Activated T-cell treated with anti-CD3 and anti-CD28 coated beads for 48 hours (primary cell): Measurements from ENCODE around the gene MSMB.
"Not testable (repeated sequence)": the region's sequence is repeated elsewhere in the genome, so short reads cannot be mapped to it uniquely, and the experiment has no call there.

Source experiments
- DNase-seq: peaks from one replicate; pipeline ENCODE4 v3.0.0-alpha.2; 2020; ENCODE audit warnings: low read depth

The MSMB gene

DNA sequence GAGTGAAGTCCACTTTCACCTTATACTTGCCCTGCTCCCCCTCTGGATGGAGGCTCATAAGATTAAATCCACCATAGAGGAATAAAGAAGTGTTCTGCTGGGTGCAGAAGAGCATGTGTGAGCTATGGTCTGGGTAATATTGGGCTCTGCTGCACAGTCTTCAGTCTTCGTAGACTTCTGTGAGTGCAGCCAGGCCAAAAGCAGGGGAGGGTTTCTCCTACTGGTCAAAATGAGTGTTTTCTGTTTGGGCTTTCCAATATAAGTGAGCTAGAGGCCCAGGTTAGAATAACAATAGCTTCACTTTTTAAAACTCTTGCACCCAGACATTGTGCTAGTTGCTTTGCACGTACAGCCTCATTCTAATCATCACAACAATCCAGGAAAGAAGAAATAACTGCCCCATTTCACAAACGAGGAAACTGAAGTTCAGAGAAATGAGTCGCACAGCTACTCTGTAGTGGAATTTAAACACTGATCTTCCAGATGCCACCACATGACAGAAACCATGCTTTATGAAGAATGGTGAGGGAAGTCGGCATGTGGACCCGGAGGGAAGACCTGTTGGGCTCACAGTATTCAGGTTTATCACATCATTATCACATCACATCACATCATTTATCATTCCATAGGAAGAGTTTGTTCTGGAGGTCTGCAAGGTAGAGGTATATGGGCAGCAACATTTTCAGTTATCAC lies 23.8 kb upstream of the MSMB start:
- no peak for DNase-seq

DNA sequence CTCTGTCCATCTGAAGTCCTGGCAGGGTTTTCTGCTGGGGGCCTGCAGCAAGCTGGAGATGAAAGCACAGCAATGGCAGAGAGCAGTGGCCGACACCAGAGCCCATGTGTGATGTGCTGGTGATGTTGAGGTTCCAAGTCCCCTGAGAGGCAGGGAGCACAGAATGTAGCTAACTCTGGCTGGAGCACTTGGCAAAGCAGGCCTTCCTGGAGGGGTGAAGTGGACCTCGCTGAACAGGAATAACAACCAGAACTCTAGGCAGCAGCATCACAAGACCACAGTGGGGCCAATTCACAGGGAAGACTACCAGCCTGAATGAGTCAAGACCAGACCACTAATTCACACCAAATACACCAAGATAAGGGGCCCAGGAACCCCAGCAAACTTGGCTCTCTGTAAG lies 22.8 kb upstream of the MSMB start:
- DNase-seq, result no peak

- no peak for DNase-seq
Observed at GRCh38 chr10:46068117-46068516, 22.0 kb upstream of the MSMB start.

DNA sequence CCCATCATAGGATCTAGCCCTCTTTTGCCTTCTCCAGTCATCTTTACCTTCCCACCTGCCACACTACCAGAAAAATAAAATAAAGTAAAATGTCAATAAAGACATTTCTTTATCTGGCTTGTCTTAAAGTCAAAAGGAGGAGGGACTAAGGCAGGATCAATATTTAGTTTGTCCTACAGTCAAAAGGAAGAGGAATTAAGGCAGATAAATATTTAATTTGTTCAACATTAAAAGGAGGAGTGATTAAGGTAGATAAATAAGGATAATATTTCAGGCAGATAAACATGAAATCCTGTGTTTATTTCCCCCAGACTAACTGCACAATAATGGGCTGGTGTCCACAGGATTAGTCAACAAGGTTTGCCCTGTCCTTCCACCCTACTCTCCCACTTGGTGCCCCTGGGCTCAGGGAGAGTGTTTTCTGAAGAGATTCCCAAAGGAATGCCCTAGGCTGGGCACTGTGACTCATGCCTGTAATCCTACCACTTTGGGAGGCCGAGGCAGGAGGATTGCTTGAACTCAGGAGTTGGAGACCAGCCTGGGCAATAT lies 18.3 kb upstream of the MSMB start:
- DNase-seq, result no peak

DNA sequence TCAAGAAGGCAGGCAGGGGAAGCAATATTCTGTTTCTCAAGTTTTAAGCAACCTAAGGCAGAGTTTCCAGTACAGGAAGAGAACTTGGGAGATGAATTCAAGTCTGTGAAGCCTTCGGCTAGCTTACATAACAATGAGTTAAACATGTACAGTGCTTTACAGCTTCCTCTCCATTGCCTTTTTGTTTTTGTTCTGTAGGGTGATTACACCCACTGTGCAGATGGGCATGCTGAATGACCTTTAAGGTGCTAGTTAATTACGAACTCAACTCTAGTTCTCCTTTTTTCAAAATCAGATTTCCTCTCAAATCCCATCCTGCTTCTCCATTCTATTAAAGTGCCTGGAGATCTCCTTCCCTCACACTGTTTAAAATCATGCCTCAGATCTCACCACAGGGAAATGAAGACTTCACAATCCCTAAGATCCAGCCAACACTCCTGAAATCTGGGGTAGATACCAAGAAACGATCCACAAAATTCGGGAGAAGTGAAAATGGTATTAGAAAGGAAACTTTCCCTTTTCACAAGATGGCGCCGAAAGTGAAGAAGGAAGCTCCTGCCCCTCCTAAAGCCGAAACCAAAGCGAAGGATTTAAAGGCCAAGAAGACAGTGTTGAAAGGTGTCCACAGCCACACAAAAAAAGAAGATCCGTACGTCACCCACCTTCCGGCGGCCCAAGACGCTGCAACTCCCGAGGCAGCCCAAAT lies 16.8 kb upstream of the MSMB start:
- DNase-seq, result no peak

- no peak for DNase-seq
Observed at GRCh38 chr10:46060706-46061105, 14.6 kb upstream of the MSMB start.

- DNase-seq, result not testable (repeated sequence)
Observed at GRCh38 chr10:46057927-46058326, 11.9 kb upstream of the MSMB start.

- no peak for DNase-seq
Observed at GRCh38 chr10:46057038-46057437, 11.0 kb upstream of the MSMB start.

- DNase-seq, result no peak
Observed at GRCh38 chr10:46055771-46056170, 9.7 kb upstream of the MSMB start.

DNA sequence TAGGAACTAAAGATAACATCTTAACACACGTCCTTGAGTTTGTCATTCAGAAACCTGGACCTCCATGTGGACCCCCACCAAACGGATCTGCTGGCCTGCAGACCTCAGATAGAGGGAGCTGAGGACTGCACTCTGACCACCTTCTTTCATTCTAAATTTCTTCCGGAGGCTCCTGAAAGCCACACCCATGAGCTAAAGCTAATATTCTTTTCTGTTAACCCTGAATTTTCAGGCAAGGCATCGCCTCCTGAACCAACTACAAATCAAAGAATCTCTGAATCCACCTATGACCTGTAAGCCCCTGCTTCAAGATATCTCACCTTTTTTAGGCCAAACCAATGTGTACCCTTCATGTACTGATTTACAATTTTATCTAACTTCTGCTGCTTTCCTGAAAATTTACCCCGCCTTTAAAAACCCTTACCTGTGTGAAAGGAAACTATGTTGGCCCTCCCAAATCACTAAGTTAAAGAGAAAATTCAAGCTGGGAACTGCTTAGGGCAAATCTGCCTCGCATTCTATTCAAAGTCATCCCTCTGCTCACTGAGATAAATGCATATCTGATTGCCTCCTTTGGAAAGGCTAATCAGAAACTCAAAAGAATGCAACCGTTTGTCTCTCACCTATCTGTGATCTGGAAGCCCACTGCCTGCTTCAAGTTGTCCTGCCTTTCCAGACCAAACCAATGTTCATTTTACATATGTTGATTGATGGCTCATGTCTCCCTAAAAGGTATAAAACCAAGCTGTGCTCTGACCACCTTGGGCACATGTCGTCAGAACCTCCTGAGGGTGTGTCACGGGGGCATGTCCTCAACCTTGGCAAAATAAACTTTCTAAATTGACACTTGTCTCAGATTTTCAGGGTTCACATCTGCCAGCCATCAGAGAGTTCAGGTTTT lies 7.7 kb upstream of the MSMB start:
- no peak for DNase-seq

- no peak for DNase-seq
Observed at GRCh38 chr10:46052791-46053375, 6.8 kb upstream of the MSMB start.

DNA sequence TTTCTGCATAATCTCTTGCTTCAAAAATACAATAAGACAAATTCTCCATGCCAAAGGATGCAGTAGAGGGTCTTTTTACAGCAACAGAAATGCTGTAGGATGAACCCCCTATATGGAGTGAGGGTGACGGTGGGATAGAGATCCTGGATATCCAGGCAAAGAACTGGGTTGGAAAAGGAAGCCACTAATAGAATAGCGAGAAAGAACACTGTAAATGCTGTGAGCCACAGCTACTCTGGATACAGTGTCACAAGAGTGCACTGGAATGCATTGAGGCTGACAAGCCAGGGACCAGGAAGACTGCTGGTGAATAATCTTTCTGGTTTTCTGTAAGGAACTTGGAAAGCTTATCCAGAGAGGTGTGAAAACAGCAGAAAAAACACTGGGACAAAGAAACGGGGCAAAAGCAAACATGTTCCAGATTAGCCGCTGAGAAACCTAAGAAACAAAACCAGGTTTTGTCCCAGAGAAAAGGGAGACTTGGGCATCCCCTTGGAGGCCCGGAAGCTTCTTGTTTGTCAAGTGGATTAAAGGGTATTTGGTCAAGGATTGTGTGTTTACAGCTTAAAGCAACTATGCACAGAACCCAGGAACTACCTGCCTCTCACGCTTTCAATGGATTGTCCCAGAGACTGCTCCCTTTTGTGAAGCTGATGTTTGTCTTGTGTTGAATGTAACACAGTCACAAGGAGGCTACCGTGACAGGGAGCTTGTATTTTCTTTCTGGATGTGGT lies 6.2 kb upstream of the MSMB start:
- no peak for DNase-seq

DNA sequence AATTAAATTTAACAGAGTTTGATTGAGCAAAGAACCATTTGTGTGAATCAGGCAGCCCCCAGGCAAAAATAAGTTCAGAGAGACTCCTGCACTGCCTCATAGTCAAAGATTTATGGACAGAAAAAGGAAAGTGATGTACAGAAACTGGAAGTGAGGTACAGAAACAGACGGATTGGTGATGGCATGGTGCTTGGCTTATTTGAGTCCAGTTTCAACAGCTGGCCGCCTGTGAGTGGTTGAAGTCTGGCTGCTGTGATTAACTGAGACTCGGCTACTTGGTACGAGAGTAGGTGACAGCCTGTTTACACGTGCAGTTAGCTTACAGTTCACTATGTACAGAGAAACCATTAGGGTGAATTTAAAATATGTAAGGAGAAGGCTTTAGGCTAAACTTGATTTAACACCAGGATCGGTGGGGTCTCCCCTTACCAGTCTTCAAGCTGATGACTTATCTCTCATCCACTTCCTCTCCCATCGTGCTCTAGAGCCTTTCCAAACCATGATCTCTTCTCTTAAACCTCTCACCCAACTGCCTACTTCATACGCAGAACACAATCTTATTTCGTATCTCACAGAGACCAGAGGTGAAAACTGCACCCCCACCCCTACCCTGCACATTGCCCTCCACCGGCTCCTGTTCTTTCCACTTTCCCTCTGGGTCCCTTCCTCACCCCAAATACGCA lies 5.0 kb upstream of the MSMB start:
- DNase-seq, result no peak

- not testable (repeated sequence) for DNase-seq
Observed at GRCh38 chr10:46049497-46049831, 3.4 kb upstream of the MSMB start.

DNA sequence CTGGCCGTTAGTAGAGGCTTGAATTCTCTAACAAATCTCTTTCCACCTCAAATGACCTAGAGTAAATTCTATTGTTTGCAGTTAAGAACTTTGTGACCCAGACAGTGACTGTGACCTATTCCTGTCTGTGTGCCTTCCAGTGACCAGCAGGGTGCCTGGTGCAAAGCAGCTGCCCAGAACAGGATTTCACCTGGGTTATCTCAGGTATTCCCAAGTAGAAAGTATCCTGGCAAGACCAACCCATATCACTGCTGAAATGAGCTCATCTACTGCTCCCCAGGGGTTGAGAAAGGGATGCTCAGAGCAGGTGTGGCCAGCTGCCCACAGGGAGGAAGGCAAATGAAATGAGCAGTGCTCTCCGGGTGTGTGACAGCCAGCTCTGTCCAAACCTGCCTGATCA lies 2.1 kb upstream of the MSMB start:
- DNase-seq, result no peak

DNA sequence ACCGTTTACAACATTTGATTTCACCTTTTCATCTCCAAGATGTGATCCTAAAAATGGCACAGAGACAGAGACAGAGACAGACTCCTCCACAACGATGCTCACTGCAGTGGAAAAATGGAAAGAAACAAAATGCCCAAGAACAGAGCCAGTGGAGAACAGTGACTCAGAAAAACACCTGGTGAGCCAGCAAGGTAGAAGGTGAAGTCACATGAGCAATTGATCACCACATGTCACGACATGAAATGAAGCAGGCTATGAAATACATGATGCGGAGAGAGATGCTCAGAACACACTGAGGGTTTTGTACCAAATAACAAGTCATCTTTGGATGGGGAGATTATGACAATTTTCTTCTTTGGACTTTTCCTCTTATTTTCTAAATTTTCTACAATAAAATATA lies 3.5 kb downstream of the MSMB start:
- DNase-seq, result no peak

DNA sequence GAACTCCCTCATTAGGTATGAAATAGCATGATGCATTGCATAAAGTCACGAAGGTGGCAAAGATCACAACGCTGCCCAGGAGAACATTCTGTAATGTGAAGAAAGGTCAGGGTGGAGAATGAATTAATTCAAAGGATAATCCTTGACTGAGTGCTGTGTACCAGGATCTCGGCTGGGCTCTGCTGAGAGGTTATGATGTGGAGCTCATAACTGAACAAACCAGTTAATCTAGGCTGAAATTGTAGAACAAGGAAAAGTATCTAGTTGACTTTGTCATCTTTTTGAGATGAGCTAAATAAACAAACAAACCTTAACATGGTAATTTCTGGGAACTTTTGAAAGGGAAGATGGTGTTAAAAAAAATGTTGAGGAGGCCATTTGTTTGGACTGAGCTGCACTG lies 6.1 kb downstream of the MSMB start:
- DNase-seq, result no peak

DNA sequence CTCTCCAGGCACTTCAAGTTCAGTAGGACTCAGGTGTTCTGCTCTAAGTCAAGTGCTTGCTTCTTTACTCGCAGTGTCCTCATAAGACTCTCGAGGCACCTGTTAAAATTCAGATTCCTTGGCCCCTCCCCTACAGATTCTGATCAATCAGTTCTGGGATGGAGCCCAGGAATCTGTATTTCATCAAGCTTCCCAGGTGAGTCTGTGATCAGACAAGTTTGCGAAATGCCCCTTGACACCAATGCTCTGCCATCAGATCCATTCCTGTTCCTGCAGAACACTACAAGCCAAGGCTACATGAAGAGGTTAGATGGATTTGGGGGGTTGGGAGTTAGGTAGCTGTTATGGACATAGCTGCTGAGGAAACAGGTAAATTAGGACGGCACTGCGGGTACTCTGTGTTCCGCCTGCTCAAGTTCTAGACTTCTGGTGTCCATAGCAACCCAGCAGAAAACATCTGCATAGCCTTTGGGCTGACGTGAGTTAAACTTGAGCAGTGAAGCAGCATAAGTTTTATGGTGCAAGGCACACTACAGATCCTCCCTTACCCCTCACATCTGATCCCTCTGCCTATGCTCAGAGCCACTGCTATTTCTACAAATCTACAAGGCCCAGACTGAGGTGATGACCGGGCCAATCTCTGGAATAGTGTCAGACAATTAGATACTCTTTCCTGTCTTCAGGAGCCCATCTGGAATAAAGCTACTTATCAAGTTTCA lies 8.8 kb downstream of the MSMB start:
- no peak for DNase-seq

DNA sequence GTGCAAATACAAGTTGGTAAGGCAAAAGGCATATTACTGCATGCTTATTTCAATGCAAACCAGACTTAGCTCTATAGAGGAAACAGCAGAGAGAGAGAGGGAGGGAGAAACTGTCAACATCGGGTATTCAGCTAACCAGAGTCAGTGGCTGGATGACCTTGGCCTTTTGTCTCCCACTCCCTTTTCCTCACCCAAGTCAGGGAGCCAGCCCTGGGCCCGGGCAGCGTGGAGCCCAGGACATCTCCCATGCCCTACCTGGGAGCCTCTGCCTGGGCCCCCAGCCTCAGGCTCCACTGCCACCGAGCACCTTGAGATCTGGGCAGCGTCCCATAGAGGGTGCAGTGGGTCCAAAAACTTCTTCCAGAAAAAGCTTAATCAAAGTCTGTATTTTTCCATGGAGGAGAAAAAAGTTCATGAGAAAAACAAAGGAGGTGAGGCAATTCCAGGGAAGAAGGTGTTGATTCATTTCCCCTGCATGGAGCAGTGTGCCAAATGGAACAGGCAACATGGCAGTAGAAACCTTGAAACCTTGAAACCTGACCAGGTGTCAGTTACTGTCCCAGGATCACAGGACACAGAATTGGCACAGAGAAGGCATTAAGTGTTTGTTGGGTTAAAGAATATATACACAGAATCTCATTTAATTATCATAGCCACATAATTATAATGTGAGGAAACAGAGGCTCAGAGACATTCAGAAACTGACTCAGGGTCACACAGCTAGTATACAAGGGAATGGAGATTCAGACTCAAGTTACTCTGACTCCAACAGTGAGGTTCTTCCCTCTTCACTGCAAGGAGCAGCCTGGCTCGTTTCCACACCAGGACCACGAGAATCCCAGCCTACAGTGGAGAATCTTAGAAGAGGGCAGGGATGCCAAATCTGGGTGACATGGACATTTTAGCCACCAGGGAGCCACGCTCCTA lies 9.9 kb downstream of the MSMB start:
- DNase-seq, result no peak
